BE2C (cell line): Measurements from ENCODE around the gene SLC1A6.

Source experiments
- DNase-seq: peaks from one replicate; pipeline ENCODE4 v3.0.0-alpha.2; 2020
- H3K27me3 ChIP-seq: fragments of 250-450 bp; sonication (Bioruptor Pico); 2 replicates; pipeline ENCODE4 v1.5.1; 2020; ENCODE audit warnings: mild to moderate bottlenecking
- H3K36me3 ChIP-seq: fragments of 250-450 bp; sonication (Bioruptor Pico); 2 replicates; pipeline ENCODE4 v1.5.1; 2020; ENCODE audit warnings: mild to moderate bottlenecking
- H3K4me1 ChIP-seq: fragments of 250-450 bp; sonication (Bioruptor Pico); 2 replicates; pipeline ENCODE4 v1.5.1; 2020
- H3K4me3 ChIP-seq: 2 replicates; pipeline ENCODE4 v1.5.1; 2011; ENCODE audit warnings: low read depth, low read length
- H3K9me3 ChIP-seq: fragments of 250-450 bp; sonication (Bioruptor Pico); 2 replicates; pipeline ENCODE4 v1.5.1; 2020
- TF ChIP-seq, protein P1 (sequence below): IDR thresholded peaks from 2 replicates; pipeline ENCODE4 v1.5.1; 2012; ENCODE audit warnings: mild to moderate bottlenecking, low read depth, low read length

Gene SLC1A6

DNA sequence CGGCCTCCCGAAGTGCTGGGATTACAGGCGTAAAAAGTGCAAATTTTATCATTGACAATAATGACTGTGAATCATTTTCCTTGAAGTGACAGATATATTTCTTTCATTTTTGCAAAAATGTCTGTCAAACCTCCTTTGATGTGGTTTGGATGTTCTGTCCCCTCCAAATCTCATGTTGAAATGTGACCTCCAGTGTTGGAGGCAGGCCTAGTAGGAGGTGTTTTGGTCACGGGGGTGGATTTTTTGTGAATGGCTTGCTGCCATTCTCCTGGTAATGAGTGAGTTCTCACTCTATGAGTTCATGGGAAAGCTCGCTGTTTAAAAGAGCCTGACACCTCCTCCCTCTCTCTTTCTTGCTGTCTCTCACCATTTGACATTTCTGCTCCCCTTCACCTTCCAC, 5.5 kb upstream of the SLC1A6 start:
- H3K9me3 ChIP-seq, result no peaks in the 10 kb centered on the region
- H3K4me1 ChIP-seq, result no peaks in the 10 kb centered on the region
- TF ChIP-seq, protein P1, sequence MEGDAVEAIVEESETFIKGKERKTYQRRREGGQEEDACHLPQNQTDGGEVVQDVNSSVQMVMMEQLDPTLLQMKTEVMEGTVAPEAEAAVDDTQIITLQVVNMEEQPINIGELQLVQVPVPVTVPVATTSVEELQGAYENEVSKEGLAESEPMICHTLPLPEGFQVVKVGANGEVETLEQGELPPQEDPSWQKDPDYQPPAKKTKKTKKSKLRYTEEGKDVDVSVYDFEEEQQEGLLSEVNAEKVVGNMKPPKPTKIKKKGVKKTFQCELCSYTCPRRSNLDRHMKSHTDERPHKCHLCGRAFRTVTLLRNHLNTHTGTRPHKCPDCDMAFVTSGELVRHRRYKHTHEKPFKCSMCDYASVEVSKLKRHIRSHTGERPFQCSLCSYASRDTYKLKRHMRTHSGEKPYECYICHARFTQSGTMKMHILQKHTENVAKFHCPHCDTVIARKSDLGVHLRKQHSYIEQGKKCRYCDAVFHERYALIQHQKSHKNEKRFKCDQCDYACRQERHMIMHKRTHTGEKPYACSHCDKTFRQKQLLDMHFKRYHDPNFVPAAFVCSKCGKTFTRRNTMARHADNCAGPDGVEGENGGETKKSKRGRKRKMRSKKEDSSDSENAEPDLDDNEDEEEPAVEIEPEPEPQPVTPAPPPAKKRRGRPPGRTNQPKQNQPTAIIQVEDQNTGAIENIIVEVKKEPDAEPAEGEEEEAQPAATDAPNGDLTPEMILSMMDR, result no peak
- H3K27me3 ChIP-seq, result peaks cover 16% of the 10 kb centered on the region
- no peaks in the 10 kb centered on the region for H3K36me3 ChIP-seq
- no peak overlapping the region for H3K4me3 ChIP-seq
- no peak for DNase-seq

DNA sequence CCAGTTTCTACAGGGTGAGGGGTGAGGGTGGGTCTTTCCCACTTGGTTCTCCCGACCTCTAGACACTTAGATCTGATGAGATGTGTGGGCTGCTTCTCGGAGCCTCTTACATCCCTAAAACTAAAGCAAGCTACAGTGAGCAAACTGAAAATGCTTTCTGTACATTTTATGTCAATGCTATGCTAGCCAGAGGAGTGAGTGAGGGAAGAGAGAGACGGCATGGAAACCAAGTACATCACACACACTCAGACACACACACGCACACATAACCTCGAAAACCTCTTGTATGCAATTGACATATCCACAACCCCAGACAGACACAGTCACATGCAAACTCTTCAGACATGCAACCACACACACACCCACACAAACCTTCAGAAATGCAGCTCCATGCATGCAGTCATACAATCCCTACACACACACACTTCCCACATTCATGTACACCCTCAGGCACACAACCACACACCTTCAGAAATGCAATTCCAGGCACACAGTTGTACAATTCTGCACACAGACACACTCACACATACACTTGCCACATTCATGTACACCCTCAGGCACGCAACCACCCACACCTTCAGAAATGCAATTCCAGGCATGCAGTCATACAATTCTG, 1.4 kb downstream of the SLC1A6 start:
- H3K4me3 ChIP-seq, result no peak overlapping the region

DNA sequence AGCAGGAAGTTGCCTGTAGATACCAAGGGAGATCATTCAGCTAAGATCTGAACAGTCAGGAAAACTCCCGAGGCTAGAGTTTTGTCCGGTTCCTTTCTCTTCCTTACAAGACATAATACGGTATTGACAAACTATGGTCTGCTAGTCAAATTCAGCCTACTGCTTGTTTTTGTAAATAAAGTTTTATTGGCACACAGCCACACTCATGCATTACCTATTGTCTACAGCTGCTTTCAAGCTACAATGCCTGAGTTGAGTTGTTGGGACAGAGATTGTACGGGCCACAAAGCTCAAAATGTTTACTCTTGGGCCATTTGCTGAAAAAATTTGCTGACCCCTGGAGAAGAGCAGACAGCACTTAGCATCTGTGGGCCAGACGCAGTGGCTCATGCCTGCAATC, 2.5 kb downstream of the SLC1A6 start:
- no peaks in the 10 kb centered on the region for H3K36me3 ChIP-seq
- DNase-seq, result no peak
- no peak overlapping the region for H3K4me3 ChIP-seq
- TF ChIP-seq, protein P1, result no peak
- peaks cover 37% of the 10 kb centered on the region for H3K27me3 ChIP-seq
- H3K4me1 ChIP-seq, result no peaks in the 10 kb centered on the region
- H3K9me3 ChIP-seq, result no peaks in the 10 kb centered on the region

More for the DNA sequence above, 1.4 kb downstream of the SLC1A6 start:
- DNase-seq, result no peak
- no peaks in the 10 kb centered on the region for H3K9me3 ChIP-seq
- no peaks in the 10 kb centered on the region for H3K36me3 ChIP-seq
- peaks cover 42% of the 10 kb centered on the region for H3K27me3 ChIP-seq
- TF ChIP-seq, protein P1, result no peak
- no peaks in the 10 kb centered on the region for H3K4me1 ChIP-seq

DNA sequence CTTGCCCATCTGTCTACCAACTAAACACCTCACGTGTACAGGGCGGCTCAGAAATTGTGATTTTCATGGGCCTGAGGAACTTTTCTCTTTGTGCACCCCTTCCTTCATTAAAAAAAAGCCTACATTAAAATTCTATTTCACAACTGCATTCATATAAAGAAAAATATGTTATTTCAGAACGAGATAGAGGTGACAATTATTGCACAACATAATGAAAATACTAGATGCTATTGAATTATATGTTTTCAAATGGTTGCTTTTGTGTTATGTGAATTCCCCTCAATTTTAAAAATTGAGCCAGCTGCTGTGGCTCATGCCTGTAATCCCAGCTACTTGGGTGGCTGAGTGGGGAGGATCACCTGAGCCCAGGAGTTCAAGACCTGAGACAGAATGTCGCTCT, 5.2 kb downstream of the SLC1A6 start:
- no peaks in the 10 kb centered on the region for H3K4me1 ChIP-seq
- TF ChIP-seq, protein P1, result no peak
- DNase-seq, result no peak
- no peak overlapping the region for H3K4me3 ChIP-seq
- no peaks in the 10 kb centered on the region for H3K9me3 ChIP-seq
- no peaks in the 10 kb centered on the region for H3K36me3 ChIP-seq
- H3K27me3 ChIP-seq, result peaks cover 22% of the 10 kb centered on the region

DNA sequence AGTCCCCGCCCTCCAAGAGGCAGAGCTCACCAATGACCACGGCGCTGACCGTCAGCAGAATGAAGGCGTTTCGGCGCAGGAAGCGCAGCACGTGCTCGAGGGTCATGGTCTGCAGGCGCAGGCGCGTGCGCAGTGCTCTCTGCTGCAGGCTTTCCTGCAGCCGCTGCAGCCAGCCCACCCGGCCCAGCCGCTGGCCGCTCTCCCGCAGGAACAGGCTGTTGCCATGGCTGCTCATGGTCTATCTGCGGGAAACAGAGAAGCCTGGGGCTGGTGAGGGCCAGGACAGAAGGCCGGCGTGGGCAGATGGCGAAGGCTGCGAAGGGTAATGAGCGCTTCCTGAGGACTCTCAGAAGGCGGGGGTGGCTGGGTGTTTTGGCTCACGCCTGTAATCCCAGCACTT, 7.0 kb downstream of the SLC1A6 start:
- no peak overlapping the region for H3K4me3 ChIP-seq
- H3K27me3 ChIP-seq, result peaks cover 4% of the 10 kb centered on the region
- H3K36me3 ChIP-seq, result no peaks in the 10 kb centered on the region
- no peaks in the 10 kb centered on the region for H3K4me1 ChIP-seq
- H3K9me3 ChIP-seq, result no peaks in the 10 kb centered on the region; the same call in 1 of the 2 replicates
- TF ChIP-seq, protein P1, result no peak
- no peak for DNase-seq

DNA sequence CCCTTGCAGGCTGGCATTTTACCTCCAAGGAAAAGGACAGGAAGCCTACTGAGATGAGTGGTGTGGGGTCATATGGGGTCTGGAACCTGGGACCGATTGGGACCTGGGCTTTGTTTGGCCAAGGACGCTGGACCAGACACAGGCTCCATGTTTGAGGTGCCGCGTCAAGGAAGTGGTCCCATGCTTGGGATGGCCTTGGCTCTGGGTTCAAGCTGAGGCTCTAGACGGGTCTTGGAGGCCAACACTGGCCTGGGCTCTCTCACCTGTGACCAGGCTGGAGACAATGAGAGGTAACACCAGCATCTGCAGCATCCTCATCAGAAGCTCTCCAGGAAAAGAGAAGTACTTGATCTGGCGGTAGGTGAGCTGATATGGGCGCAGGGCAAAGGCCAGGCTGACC, 8.2 kb downstream of the SLC1A6 start:
- Histone ChIP-seq H3K27me3 (no peaks in the 10 kb centered on the region), H3K4me1 (no peaks in the 10 kb centered on the region), H3K9me3 (no peaks in the 10 kb centered on the region; the same call in 1 of the 2 replicates), H3K36me3 (no peaks in the 10 kb centered on the region), H3K4me3 (no peak overlapping the region)
- TF ChIP-seq, protein P1, result no peak
- no peak for DNase-seq
